HG03571 (cell line): Measurements from ENCODE around the gene ADSS2.
"Not testable (repeated sequence)": the region's sequence is repeated elsewhere in the genome, so short reads cannot be mapped to it uniquely, and the experiment has no call there.

Experiments
- ATAC-seq: cut with Tn5 transposase; IDR thresholded peaks from one replicate; pipeline ENCODE4 v1.9.1; 2021; ENCODE audit not compliant: unreplicated experiment

The ADSS2 gene

DNA sequence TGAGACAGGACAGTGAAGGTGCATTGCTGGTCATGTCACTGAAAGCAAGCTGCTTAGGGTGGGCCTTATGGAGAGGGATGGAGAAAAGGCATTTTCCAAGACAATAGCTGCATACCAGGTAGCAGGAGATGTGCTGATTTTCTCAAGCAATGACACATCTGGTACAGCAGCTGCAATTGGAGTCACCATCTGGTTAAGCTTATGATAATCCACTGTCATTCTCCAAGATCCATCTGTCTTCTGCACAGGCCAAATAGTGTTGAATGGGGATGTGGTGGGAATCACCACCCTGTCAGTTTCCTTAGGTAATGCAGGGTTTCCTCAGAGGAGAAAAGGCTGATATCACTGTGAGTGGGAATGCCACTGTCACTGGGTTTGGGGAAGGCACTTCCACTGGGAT lies 54.6 kb downstream of the ADSS2 start:
- ATAC-seq, result no peak

DNA sequence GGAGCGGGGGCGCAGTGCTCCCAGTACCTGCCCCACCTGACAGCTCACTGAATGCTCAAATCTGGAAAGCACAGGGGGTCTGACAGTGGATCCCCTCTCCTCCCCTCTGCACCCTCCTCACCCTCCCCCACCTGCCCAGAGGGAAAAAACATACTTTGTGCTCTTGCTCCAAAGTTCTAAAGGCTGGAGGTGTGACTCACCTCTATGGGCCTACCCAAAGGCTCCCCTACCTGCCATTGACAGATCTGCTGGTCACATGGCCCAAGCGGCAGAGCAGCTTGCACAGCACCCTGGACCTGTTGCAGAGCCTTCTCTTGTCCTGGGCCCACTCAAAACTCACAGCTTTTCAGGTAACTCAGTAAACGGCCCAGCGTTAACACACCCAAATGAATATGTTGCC lies 55.7 kb downstream of the ADSS2 start:
- no peak for ATAC-seq

DNA sequence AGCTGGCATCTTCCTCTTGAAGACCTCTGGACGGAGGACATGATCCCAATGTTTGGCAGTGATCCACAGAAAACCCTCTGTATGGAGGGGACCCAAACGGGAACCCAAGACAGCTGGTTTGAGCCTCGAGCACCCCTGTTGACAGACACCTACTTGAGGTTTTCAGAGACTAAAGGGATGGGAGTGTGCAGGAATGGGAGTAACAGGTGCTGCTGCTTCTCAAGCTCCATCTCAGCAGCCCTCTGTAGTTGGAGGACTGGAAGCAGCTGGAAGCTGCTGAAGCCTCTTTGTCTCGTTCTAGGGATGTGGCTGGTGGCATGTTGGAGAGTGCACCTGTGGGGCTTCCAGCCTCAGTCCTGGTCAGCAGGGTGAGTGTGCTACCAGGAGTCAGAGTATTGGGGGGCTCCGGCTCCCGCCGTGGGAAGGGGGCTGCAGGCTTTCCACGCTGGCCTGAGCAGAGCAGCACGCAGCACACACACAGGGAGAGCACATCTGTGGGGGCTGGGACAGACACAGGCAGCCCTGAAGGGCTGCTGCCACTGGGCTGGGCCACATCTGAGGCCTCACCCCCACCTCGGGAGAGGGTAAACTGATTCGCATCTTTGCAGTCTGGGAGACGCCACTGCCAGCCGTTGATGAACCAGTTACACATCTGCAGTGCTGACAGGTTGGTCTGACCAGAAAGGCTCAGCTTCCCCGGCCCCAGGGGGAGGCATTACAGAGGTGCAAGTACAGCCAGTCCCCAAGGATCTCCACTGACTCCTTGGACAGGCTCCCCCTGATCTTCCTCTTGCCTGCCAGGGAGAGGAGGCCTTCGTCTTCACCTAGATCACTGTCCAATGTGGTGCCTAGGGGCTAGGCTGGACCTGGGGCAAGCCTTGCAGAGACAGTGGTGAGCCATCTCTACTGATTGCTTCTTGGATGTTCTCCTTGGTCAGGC lies 56.6 kb downstream of the ADSS2 start:
- no peak for ATAC-seq

DNA sequence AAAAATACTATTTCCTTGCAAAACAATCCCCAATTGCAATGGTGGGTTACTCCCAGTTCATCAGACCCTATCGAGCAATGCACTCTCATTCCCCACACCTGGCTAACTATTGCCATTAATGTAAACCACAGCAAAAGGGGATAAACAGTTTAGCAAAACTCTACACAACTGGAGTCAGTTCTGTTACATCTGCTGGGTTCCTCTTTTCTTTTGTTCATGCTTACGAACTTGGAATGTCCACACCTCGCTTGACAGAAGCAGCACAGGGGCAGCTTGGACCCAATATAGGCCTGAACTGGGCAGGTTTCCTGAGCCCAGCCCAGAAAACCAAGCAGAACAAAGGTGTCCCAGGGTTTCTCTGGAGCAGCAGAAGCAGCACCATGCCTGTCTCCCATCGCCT lies 57.4 kb downstream of the ADSS2 start:
- ATAC-seq, result no peak

DNA sequence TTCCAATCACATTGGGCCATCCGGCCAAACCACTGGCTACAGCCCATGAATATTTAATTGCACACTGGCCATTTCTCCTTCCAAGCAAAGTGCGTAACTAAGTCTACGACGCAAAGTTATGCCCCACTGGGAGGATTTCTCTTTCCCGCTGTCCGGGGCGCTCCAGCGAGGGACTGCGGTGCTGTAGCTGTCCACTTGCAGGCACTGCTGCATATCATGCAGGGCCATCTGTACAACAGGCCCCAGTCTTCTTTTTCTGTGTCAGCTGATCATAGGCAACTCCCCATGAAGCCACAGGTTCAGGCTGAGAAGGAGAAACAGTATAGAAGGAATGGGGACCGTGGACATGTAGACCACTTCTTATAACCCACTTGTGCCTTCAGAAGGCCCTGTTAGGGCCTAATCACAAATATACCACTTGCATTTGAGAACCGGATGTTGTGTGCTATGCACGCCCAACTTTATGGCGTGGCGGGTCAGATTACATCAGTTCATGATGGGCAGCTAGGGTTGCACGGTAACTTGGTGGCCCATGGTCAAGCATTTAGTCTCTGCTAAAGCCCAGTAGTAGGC lies 58.0 kb downstream of the ADSS2 start:
- ATAC-seq, result no peak

DNA sequence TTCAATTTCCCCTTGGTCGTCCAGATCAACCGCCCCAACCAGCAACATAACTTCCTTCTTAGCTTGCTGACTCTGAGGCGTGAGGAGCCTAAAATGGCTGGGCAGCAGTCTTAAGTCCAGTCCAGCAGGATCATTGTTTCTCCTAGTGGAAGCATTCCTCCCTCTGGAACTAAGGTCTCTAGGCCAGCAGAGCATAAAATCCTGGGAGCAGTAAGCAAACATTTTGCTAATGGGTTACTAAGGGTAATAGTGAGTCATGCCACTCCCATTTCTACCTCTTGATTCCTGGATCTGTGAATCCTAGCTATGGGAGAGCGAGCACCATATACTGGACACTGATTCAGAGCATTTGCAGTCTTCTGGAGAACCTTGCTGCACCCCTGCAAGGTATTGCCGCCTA lies 59.9 kb downstream of the ADSS2 start:
- no peak for ATAC-seq

DNA sequence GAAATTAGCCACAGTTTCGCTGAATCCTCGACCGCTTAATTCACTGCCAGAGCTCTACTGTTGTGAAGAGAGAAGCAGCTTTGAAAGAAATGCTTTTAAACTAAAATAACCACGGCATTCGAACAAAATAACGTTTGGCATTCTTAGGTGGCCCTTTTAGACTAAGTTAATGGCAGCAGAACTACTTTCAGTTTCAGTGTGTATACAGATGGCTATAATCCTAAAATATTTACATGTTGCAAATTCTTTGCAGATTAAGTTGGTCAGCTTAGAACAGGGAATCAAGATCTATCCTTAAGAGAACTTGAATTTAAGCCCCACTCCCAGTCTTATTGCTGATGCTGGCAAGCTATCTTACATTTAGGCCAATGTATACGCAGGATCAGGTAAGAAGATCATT lies 62.7 kb downstream of the ADSS2 start:
- no peak for ATAC-seq

DNA sequence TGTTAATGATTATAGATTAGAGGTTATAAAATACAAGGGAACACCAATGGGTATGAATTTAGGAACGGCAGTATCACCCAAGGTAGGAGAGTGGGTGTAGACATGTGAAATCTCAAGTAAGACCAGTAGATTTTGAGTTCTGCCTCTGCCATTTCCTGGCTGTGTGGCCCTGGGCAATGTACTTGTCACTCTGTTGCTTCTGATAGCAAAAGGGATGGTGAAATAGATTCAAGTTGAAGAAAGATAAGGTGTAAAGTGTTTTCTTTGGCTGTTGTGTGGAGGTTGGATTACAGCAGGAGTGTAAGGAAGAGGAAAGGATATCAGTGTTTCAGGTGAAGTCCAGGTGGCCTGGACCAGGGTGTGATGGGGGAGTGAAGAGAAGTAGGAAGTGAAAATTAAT lies 64.3 kb downstream of the ADSS2 start:
- no peak for ATAC-seq

DNA sequence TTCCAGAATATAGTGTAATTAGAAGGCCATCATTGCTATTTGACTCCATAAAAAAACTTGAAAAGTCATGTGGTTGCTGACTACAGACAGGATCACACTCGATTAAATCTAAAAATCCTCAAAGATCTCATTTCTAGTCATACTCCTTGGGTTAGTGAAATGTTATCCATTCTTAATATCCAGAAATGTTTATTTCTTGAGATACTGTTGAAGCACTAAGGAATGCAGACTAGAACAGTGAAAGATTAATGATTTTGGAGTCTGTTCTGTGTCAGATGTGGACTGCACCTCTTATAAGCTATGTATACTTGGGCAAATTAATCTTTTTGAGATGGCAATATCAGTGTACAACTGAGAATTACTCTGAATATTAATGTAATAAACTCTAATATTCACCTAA lies 65.1 kb downstream of the ADSS2 start:
- no peak for ATAC-seq

DNA sequence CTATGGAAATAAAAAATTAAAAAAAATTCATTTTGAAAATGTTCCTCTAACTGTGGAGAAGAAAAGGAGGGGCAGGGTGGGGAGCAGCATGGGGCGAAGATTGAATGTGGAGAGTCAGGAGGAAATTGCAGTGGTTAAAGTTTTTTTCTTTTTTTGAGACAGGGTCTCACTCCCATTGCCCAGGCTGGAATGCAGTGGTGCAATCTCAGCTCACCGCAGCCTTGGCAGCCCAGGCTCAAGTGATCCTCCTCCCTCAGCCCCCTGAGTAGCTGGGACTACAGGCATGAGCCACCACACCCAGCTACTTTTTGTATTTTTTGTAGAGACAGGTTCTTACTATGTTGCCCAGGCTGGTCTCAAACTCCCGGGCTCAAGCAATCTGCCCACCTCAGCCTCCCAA lies 67.6 kb downstream of the ADSS2 start:
- no peak for ATAC-seq

DNA sequence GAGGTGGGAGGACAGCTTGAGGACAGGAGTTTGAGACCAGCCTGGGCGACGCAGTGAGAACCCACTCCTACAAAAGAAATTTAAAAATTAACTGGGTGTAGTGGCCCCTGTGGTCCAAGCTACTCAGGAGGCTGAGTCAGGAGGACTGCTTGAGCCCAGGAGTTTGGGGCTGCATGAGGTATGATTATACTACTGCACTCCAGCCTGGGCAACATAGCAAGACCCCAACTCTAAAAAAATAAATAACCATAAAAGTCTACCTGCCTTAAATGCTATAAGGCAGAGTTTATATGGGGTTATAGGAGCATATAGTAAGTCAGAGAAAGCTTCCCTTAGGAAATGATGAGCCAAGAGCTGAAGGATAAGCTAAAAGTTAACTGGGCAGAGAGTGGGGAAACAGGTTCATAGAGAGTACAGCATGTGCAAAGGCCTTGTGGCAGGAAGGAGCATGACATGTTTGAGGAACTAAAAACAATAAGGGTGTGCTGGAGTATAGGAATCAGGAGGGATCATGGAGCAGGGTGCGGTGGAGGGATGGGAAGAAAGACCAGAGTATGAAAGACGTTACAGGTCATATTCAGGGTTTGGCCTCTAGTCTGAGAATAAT lies 68.3 kb downstream of the ADSS2 start:
- no peak for ATAC-seq

DNA sequence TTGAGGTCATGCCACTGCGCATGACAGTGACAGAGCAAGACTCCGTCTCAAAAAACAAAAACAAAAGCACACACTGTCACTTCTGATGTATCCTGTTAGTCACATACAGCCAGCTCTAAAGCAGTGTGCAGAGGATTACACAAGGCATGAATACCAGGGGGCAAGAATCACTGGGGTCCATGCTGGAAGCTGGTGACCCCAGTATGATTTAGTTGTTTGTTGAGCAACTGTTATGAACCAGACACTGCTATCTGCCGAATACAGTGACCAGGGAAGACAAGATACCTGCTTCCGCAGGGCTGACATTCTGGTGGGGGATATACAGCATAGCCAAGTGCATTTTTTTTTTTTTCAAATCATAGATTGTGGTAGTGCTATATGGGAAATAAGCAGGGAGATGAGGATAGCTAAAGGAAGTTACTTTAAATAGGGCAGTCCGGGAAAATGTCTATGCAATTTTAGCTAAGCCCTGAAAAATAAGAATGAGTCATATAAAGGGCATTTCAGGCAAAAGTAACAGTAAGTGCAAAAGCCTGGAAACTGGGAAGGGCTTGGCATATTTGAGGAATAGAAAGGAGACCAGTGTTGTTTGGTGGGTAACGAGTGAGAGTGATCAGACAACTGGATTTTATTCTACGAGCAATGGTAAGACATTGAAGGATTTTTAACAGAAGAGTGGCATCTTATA lies 69.7 kb downstream of the ADSS2 start:
- ATAC-seq, result no peak

DNA sequence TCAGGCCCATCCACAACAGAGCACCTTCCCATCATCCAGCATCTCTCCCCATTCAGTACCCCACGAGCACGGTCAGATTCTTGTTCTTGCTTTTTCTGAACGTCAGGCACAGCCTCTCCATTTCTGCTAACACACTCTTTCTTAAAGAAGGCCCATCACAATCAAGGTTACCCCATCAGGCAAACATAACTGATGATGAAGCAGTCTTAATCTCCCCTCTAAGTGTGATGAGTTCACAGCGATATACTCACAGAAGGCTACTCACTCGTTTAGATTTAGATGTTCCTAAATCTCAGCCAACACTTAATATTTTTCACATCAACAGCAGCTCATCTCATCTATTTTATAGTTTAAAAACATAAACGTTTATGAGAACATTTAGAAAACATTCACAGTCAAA lies 75.6 kb downstream of the ADSS2 start:
- ATAC-seq, result no peak

DNA sequence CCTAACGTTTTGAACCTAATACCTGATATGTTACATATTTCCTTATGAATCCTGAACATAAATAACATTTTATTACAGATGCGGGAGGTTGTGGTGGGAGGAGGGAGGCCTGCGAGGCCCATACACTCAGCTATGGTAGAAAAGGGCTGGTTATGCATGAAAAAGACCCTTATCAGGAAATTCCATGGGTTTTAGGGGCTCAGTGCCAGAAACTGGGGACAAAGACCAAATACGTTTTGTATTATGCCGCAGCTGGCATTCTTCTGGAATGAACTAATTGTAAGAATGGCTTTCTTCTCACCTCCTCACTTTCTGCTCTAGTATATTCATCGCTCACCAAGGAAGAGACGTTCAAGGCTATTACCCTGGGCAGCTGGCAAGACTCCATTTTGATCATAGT lies 76.7 kb downstream of the ADSS2 start:
- no peak for ATAC-seq

DNA sequence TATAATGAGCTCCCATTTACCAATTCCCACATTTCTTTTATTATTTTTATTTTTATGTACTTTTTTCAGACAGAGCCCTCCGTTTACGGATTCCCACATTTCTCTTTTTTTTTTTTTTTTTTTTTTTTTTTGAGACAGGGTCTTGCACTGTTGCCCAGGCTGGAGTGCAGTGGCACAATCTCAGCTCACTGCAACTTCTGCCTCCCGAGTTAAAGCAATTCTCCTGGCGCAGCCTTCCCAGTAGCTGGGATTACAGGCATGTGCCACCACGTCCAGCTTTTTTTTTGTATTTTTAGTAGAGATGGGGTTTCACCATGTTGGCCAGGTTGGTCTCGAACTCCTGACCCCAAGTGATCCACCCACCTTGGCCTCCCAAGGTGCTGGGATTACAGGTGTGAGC lies 77.2 kb downstream of the ADSS2 start:
- not testable (repeated sequence) for ATAC-seq

DNA sequence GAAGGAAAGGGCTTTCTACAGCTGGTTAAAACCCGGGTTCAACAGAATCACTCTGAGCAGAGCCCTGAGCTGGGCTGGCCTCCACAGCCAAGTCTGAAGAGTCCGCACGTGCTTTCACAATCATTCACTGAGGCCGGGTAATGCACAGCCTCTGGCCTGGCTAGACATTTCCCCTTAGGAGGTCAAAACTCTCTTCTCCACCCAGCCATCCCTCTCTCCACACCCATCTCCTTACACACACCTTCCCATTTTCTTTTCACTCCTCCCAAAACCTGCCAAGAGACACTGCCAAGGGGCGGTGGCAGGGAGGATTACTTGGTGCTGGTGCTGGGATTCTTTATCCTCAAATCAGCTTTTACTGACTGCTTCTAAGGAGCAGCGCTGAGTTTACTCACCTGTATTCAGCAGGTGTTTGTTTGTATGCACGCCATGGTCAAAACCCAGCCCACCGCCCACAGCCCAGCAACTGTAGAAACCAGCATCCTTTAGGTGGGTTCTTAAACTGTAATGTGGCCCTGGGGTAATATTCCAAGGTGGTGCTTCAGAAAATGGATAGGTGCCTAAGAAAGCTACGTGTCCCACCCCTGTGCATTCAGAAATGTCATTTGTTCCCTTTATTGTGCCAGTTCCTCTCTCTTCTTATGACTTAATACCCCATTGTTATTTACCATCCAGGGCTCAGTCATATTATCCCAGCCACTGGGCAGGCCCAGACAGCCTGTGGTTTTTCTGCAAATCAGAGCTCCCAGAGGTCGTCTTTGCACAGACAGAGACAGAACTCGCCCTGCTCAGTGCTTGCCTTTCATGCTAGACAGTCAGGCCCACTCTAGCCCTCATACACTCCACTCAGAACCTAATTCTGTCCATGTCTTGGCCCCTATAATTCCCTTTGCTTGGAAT lies 80.2 kb downstream of the ADSS2 start:
- no peak for ATAC-seq

DNA sequence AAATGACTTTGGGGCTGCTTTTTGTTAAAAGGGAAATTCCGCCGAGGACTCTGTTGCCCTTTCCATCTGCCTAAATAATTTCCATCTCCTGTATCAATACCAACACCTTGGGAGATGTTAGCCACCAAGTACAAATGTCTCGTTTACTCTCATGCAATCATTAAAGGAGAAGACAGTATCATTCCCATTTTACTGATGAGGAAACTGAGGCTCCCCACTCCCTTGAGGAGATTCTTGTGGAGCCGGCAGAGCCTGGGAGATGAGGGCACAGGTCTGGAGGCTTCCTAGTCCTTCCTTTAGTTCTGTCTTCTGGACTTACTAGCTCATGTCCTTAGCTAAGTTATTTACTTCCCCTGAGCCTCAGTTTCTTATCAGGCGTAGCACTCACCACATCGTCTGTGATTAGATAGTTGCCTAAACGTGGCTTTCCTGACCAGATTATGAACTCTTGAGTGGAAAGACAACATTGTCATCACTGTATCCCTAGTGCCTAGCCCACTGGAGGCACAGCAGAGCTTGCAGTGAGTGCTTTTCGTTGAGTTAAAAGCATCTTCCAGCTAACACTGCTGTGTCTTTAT lies 81.6 kb downstream of the ADSS2 start:
- ATAC-seq, result no peak

DNA sequence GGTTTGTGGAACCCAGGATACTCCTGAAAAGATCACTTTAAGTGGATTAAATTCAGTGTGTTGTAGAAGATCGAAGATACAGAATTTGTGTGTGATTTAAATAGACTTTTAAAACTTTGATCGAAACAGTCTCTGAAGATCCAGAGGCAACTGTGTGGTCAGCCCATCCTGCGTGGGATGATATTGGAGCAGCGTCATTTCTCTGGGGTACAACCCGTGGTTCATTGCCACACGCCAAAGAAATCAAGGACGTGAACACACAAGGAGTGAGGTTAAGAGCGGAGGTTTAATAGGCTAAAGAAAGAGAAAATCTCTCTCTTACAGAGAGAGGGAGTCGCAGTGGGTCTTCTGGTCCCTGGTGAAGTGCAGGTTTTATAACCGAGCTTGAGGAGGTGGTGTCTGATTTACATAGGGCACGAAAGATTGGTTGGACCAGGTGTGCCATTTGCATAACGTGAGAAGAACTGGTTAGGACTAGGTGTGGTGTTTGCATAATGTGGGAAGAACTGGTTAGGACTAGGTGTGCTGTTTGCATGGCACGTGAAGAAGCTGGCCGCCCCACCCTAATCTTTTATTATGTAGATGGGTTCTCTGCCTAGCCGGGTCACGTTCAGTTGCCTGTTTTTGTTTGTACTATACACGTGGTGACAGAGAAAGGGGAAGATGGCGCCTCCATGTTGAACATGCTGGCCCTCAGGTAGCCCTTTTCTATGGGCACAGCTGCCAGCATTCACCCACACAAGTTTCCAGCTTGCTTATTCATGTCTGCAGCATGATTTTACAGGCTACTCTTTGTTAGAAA lies 82.3 kb downstream of the ADSS2 start:
- ATAC-seq, result no peak

DNA sequence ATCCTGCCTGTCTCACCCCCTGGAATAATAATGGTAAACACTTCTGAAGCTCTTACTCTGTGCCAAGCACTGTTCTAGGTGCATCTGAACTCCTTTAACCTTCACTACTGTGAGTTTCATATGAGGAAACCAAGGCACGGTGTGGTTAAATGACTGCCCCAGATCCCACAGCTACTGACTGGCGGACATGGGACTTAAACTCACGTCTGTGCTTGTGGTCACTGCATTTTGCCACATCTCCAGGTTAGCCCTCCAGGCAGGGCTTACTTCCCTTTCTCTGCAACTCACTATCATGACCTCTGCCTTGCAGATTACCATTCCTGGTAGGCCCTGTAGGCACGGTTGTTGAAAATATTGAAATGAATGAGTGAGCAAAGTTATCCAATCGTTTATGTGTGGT lies 83.4 kb downstream of the ADSS2 start:
- no peak for ATAC-seq
